ENCODE data around the gene MMP15.

GRCh38 chr16:58011652-58012051 is 13.9 kb upstream of the MMP15 start:
- TF ChIP-seq EZH2phosphoT487 (IDR thresholded peaks at IDR 0.05): no peak
- TF ChIP-seq EZH2 (IDR thresholded peaks at IDR 0.05): no peak

Data from neural progenitor cell (in vitro differentiated cells).